DND-41 (cell line): ENCODE data around the gene P2RX2.
A peak's percentile ranks its signal among the peaks of the same experiment; 100 is the strongest.

Source experiments
- ATAC-seq: fragments of 200-7000 bp; cut with Tn5 transposase; 3 replicates; pipeline ENCODE4 v1.9.1; 2021; ENCODE audit warnings: low read depth; ENCODE audit not compliant: insufficient read depth
- DNase-seq: peaks from one replicate; pipeline ENCODE4 v3.0.0-alpha.2; 2020
- H2AFZ ChIP-seq: 2 replicates; pipeline ENCODE4 v1.6.0; 2012; ENCODE audit warnings: low read depth, low read length
- H3K27ac ChIP-seq: 2 replicates; pipeline ENCODE4 v1.5.1; 2012; ENCODE audit warnings: low read length, inconsistent platforms
- H3K27me3 ChIP-seq: fragments of 200-600 bp; sonication (generic); 2 replicates; pipeline ENCODE4 v1.6.0; 2012; ENCODE audit warnings: low read length, mild to moderate bottlenecking, inconsistent platforms; ENCODE audit not compliant: insufficient read depth, poor library complexity
- H3K36me3 ChIP-seq: 2 replicates; pipeline ENCODE4 v1.5.1; 2012; ENCODE audit warnings: low read length, inconsistent platforms; ENCODE audit not compliant: insufficient read depth
- H3K4me1 ChIP-seq: 2 replicates; pipeline ENCODE4 v1.5.1; 2012; ENCODE audit warnings: mild to moderate bottlenecking, low read length; ENCODE audit not compliant: insufficient read depth
- H3K4me2 ChIP-seq: 2 replicates; pipeline ENCODE4 v1.6.0; 2012; ENCODE audit warnings: mild to moderate bottlenecking, moderate library complexity, low read length, inconsistent platforms; ENCODE audit not compliant: insufficient read depth
- H3K4me3 ChIP-seq, 2 experiments: fragments of 200-600 bp in 1 of 2; shearing (Covaris generic) in 1 of 2; 2 replicates each; pipeline ENCODE4 v1.5.1; 2012 to 2016; ENCODE audit warnings: inconsistent platforms in 2 of 2, low read length in 2 of 2, mild to moderate bottlenecking in 2 of 2, low read depth in 1 of 2, moderate library complexity in 1 of 2
- H3K79me2 ChIP-seq: 2 replicates; pipeline ENCODE4 v1.6.0; 2012; ENCODE audit warnings: low read length, inconsistent platforms; ENCODE audit not compliant: insufficient read depth
- H3K9ac ChIP-seq: 2 replicates; pipeline ENCODE4 v1.6.0; 2012; ENCODE audit warnings: low read depth, mild to moderate bottlenecking, inconsistent platforms, low read length, moderate library complexity
- H3K9me3 ChIP-seq: 2 replicates; pipeline ENCODE4 v1.5.1; 2012; ENCODE audit warnings: low read length, moderate library complexity, mild to moderate bottlenecking, inconsistent platforms; ENCODE audit not compliant: insufficient read depth, severe bottlenecking
- H4K20me1 ChIP-seq: 2 replicates; pipeline ENCODE4 v1.6.0; 2012; ENCODE audit warnings: low read length; ENCODE audit not compliant: insufficient read depth
- CTCF ChIP-seq: IDR thresholded peaks from 2 replicates; pipeline ENCODE4 v1.5.1; 2012; ENCODE audit warnings: borderline replicate concordance, low read length, moderate library complexity, mild to moderate bottlenecking; ENCODE audit not compliant: poor library complexity, severe bottlenecking; ENCODE audit errors: extremely low read depth
- EZH2 ChIP-seq: IDR thresholded peaks from 3 replicates; pipeline ENCODE4 v1.6.1; 2012; ENCODE audit warnings: borderline replicate concordance, low read depth, mild to moderate bottlenecking, moderate library complexity, low read length, inconsistent platforms; ENCODE audit not compliant: severe bottlenecking

Gene P2RX2

GRCh38 chr12:132583411-132583710 is 35.2 kb upstream of the P2RX2 start:
- DNase-seq: no peak
- Histone ChIP-seq H3K9me3 (no peaks in the 10 kb centered on the region), H3K9ac (no peak overlapping the region), H2AFZ (no peak overlapping the region), H4K20me1 (peaks cover 8% of the 10 kb centered on the region; the same call in 1 of the 2 replicates), H3K79me2 (no peaks in the 10 kb centered on the region), H3K27ac (no peak overlapping the region), H3K4me2 (no peak overlapping the region), H3K27me3 (no peaks in the 10 kb centered on the region), H3K36me3 (peaks cover 31% of the 10 kb centered on the region), H3K4me3 (no peak overlapping the region), H3K4me1 (no peaks in the 10 kb centered on the region)
- ATAC-seq: no peak
- TF ChIP-seq EZH2: no peak
- TF ChIP-seq CTCF: no peak

DNA sequence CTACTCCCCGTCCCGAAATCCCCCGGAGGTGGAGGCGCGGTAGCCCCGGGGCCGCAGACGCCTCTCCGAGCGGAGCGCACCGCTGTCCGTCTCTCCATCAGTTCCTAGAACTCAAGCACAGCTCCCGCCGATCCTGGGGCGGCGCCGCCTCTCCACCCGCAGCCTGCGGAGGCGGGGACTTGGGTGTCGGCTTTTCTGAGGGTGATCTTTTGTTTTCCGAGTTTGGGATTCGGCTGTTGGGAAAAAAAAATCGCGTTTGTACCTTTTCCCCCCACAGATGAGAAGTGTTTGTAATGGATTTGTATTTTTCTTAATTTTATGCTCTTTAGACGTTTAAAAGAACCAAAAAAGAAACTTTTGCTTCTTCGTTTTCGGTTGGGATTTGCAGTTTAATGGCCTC is 34.8 kb upstream of the P2RX2 start:
- H3K36me3 ChIP-seq: peaks cover 27% of the 10 kb centered on the region
- H3K79me2 ChIP-seq: no peaks in the 10 kb centered on the region
- H3K4me2 ChIP-seq: no peak overlapping the region
- TF ChIP-seq EZH2: no peak
- no peak for TF ChIP-seq CTCF
- H2AFZ ChIP-seq: no peak overlapping the region
- H3K9ac ChIP-seq: no peak overlapping the region
- ATAC-seq (no peak), DNase-seq (no peak)
- H3K9me3 ChIP-seq: no peaks in the 10 kb centered on the region
- no peaks in the 10 kb centered on the region for H3K4me1 ChIP-seq
- peaks cover 10% of the 10 kb centered on the region; the same call in 1 of the 2 replicates for H4K20me1 ChIP-seq
- H3K27ac ChIP-seq: no peak overlapping the region
- H3K4me3 ChIP-seq: no peak overlapping the region
- no peaks in the 10 kb centered on the region for H3K27me3 ChIP-seq

DNA sequence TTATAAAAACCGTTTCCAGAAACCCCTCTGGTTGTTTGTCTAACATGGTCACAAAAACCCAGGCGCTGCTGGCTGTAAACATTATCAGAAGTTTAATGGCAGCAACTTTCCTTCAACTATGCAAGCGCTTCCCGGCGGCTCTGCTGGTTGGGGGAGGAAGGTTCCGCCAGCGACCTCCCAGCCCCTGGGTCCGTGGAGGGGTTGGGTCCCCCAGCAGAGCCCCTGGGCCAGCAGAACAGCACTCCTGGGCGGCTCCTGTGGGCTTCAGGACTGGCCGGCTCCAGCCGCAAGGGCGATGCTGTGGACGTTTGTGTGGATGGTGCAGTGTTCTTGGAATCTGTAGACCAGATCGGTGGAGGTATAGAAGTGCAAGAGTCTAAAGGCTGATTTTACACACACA is 34.1 kb upstream of the P2RX2 start:
- Histone ChIP-seq H3K9me3 (no peaks in the 10 kb centered on the region), H4K20me1 (peaks cover 14% of the 10 kb centered on the region; the same call in 1 of the 2 replicates), H3K27ac (no peak overlapping the region), H3K9ac (no peak overlapping the region), H3K4me3 (no peak overlapping the region), H3K4me2 (no peak overlapping the region), H3K79me2 (no peaks in the 10 kb centered on the region), H2AFZ (no peak overlapping the region), H3K27me3 (no peaks in the 10 kb centered on the region), H3K4me1 (no peaks in the 10 kb centered on the region), H3K36me3 (peaks cover 26% of the 10 kb centered on the region)
- DNase-seq: no peak
- ATAC-seq: 0 out of 3 replicates have a peak, but pooled peaks have one; percentile 20
- no peak for TF ChIP-seq EZH2
- no peak for TF ChIP-seq CTCF

GRCh38 chr12:132585177-132585576 is 33.4 kb upstream of the P2RX2 start:
- no peak overlapping the region for H3K4me3 ChIP-seq
- DNase-seq: no peak
- no peaks in the 10 kb centered on the region for H3K79me2 ChIP-seq
- H2AFZ ChIP-seq: no peak overlapping the region
- no peak for ATAC-seq
- no peaks in the 10 kb centered on the region for H3K9me3 ChIP-seq
- no peak overlapping the region for H3K27ac ChIP-seq
- H3K4me2 ChIP-seq: no peak overlapping the region
- no peak overlapping the region for H3K9ac ChIP-seq
- no peaks in the 10 kb centered on the region for H3K4me1 ChIP-seq
- TF ChIP-seq EZH2: no peak
- no peak for TF ChIP-seq CTCF
- peaks cover 14% of the 10 kb centered on the region; the same call in 1 of the 2 replicates for H4K20me1 ChIP-seq
- no peaks in the 10 kb centered on the region for H3K27me3 ChIP-seq
- peaks cover 26% of the 10 kb centered on the region for H3K36me3 ChIP-seq
